PC-3 (cell line): ENCODE results near the gene MYO3B.

Experiments used
- EZH2 ChIP-seq: fragments of 300-600 bp; sonication (generic); IDR thresholded peaks from one replicate; pipeline ENCODE4 v1.6.1; 2017; ENCODE audit warnings: antibody characterized with exemption, mild to moderate bottlenecking, low read length; ENCODE audit not compliant: unreplicated experiment
- TF ChIP-seq, protein P1 (sequence below): fragments of 300-600 bp; sonication (generic); conservative IDR thresholded peaks from 2 replicates; pipeline ENCODE4 v1.5.1; 2017; ENCODE audit warnings: antibody characterized with exemption, low read depth, mild to moderate bottlenecking, low read length

DNA sequence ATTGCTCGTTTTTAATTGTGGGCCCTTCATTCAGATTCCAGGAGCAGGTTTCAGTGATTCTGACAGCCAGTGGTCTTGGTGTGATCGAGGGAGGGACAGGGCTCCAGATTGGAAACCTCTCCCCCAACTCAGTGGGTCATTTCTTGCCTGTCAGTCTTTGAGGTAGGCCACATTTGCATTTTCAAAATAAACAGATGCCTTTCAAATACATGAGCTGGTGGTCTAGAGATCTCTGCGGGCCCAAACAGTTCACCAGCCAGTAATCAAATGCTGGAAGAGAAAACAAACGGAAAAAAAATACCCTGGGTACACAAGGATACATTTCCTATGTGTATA, 326.8 kb downstream of the MYO3B start:
- TF ChIP-seq, protein P1, sequence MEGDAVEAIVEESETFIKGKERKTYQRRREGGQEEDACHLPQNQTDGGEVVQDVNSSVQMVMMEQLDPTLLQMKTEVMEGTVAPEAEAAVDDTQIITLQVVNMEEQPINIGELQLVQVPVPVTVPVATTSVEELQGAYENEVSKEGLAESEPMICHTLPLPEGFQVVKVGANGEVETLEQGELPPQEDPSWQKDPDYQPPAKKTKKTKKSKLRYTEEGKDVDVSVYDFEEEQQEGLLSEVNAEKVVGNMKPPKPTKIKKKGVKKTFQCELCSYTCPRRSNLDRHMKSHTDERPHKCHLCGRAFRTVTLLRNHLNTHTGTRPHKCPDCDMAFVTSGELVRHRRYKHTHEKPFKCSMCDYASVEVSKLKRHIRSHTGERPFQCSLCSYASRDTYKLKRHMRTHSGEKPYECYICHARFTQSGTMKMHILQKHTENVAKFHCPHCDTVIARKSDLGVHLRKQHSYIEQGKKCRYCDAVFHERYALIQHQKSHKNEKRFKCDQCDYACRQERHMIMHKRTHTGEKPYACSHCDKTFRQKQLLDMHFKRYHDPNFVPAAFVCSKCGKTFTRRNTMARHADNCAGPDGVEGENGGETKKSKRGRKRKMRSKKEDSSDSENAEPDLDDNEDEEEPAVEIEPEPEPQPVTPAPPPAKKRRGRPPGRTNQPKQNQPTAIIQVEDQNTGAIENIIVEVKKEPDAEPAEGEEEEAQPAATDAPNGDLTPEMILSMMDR: no peak
- no peak for TF ChIP-seq EZH2
